WTC11 (cell line): ENCODE results near the gene HMGB4.

Source experiments
- CTCF ChIP-seq: fragments of 200-600 bp; IDR thresholded peaks from 2 replicates; pipeline ENCODE4 v1.8.0; 2022; ENCODE audit warnings: antibody characterized with exemption
- E2F1 ChIP-seq: sonication (generic); formaldehyde crosslinking; IDR thresholded peaks from 2 replicates; pipeline ENCODE4 v1.8.0; 2022; ENCODE audit warnings: mild to moderate bottlenecking, missing genetic modification reagents
- FOXJ3 ChIP-seq: sonication (generic); formaldehyde crosslinking; IDR thresholded peaks from 2 replicates; pipeline ENCODE4 v1.9.0; 2021; ENCODE audit warnings: missing genetic modification reagents, mild to moderate bottlenecking, borderline replicate concordance
- FOXK1 ChIP-seq: sonication (generic); formaldehyde crosslinking; IDR thresholded peaks from 2 replicates; pipeline ENCODE4 v1.8.0; 2022; ENCODE audit warnings: mild to moderate bottlenecking, moderate library complexity, missing genetic modification reagents
- FOXP1 ChIP-seq: sonication (generic); formaldehyde crosslinking; IDR thresholded peaks from 2 replicates; pipeline ENCODE4 v1.8.0; 2022; ENCODE audit warnings: missing genetic modification reagents, mild to moderate bottlenecking, moderate library complexity, borderline replicate concordance
- SP1 ChIP-seq: sonication (generic); formaldehyde crosslinking; conservative IDR thresholded peaks from 2 replicates; pipeline ENCODE4 v1.8.1; 2022; ENCODE audit warnings: missing genetic modification reagents
- TCF7 ChIP-seq: sonication (generic); formaldehyde crosslinking; IDR thresholded peaks from 2 replicates; pipeline ENCODE4 v1.8.0; 2022; ENCODE audit warnings: mild to moderate bottlenecking, low read depth, missing genetic modification reagents, moderate library complexity
- TEAD4 ChIP-seq: sonication (generic); formaldehyde crosslinking; IDR thresholded peaks from 2 replicates; pipeline ENCODE4 v1.8.0; 2022; ENCODE audit warnings: mild to moderate bottlenecking, missing genetic modification reagents
- ZBTB43 ChIP-seq: sonication (generic); formaldehyde crosslinking; IDR thresholded peaks from 2 replicates; pipeline ENCODE4 v1.8.1; 2023; ENCODE audit warnings: mild to moderate bottlenecking, missing genetic modification reagents
- TF ChIP-seq, protein P1 (sequence below): sonication (generic); formaldehyde crosslinking; IDR thresholded peaks from 2 replicates; pipeline ENCODE4 v1.8.0; 2022; ENCODE audit warnings: mild to moderate bottlenecking, missing genetic modification reagents
- TF ChIP-seq, protein P2 (sequence below): sonication (generic); formaldehyde crosslinking; IDR thresholded peaks from 2 replicates; pipeline ENCODE4 v1.8.1; 2023; ENCODE audit warnings: mild to moderate bottlenecking, missing genetic modification reagents, moderate library complexity

DNA sequence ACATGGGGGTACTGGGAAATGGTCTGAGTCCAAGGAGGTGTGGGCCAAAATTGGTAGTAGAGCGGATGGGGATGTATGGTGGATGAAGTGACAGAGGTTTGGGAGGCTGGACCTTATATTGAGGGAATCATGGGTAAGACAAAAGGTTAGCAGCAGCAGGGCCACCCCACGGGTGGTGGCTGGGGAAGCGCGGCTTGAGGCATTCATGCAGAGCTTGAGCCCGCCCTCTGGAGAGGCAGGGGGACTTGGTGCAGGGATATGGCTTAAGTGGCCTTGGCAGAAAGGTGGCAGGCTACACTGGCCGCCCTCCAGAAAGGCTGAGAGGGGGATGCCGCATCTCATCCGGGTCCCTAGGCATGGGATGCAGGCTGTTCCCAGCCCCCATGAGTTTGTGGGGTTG, 31.5 kb downstream of the HMGB4 start:
- no peak for TF ChIP-seq SP1 (CRISPR knock-in tag)
- no peak for TF ChIP-seq CTCF
- TF ChIP-seq, protein P1, sequence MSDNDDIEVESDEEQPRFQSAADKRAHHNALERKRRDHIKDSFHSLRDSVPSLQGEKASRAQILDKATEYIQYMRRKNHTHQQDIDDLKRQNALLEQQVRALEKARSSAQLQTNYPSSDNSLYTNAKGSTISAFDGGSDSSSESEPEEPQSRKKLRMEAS (CRISPR knock-in tag): no peak
- no peak for TF ChIP-seq TCF7
- TF ChIP-seq FOXJ3: no peak
- no peak for TF ChIP-seq FOXP1 (CRISPR knock-in tag)
- TF ChIP-seq FOXK1: no peak
- TF ChIP-seq, protein P2, sequence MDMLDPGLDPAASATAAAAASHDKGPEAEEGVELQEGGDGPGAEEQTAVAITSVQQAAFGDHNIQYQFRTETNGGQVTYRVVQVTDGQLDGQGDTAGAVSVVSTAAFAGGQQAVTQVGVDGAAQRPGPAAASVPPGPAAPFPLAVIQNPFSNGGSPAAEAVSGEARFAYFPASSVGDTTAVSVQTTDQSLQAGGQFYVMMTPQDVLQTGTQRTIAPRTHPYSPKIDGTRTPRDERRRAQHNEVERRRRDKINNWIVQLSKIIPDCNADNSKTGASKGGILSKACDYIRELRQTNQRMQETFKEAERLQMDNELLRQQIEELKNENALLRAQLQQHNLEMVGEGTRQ: no peak
- no peak for TF ChIP-seq ZBTB43 (CRISPR knock-in tag)
- no peak for TF ChIP-seq TEAD4 (CRISPR knock-in tag)
- no peak for TF ChIP-seq E2F1
